Chondrocyte (in vitro differentiated cells): ENCODE measurements around the gene CIDEA. TPM values are rescaled to one million over a fixed set of nuclear protein-coding genes. Genes with fewer than 3 reads are reported as not detected.

Experiments
- DNase-seq: peaks from one replicate; pipeline ENCODE4 v3.0.0; 2021; ENCODE audit warnings: mixed read lengths, low spot score
- H3K27ac Mint-ChIP-seq: one replicate; pipeline ENCODE4 v1.8.0; 2021; ENCODE audit warnings: mild to moderate bottlenecking, moderate library complexity, mixed read lengths; ENCODE audit not compliant: unreplicated experiment
- H3K27me3 Mint-ChIP-seq: 2 replicates; pipeline ENCODE4 v1.8.0; 2021; ENCODE audit warnings: low read depth, mixed read lengths
- H3K36me3 Mint-ChIP-seq: 2 replicates; pipeline ENCODE4 v1.8.0; 2021; ENCODE audit warnings: low read depth, mixed read lengths
- H3K4me1 Mint-ChIP-seq: 2 replicates; pipeline ENCODE4 v1.8.0; 2021; ENCODE audit warnings: low read depth, mild to moderate bottlenecking, mixed read lengths
- H3K4me3 Mint-ChIP-seq: one replicate; pipeline ENCODE4 v1.8.0; 2021; ENCODE audit warnings: mild to moderate bottlenecking, moderate library complexity, mixed read lengths; ENCODE audit not compliant: unreplicated experiment
- H3K9me3 Mint-ChIP-seq: 2 replicates; pipeline ENCODE4 v1.8.0; 2021; ENCODE audit warnings: low read depth, mixed read lengths
- total RNA-seq: library from RNA; stranded (reverse); gene quantifications from 3 replicates; pipeline ENCODE4 v1.2.1, GENCODE V29; 2021
- TF ChIP-seq, protein P1 (sequence below): fragments of 200-600 bp; sonication (generic); IDR thresholded peaks from 2 replicates; pipeline ENCODE4 v1.5.0; 2021; ENCODE audit warnings: antibody characterized with exemption, mild to moderate bottlenecking, moderate library complexity

Gene CIDEA
- total RNA-seq, 1 donor from 2014 or later, result not detected

DNA sequence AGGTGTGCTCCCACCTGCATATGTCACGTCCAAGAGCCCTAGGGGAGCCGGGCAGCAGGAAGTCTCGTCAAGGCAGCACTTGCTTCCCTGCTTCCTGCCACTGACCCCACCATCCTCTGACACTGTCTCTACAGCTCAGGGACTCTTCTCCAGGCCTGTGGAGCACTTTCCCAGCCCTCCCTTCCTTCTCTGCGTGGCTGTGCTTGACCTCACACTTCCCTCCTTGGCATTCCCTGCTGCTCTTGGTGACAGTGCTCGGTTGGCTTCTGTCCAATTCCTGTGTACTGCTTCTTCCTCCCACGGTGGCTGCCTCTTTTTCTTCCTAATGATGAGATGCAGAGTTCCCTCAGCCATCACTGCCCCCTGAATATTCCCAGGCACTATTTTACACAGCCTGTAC, 2.8 kb downstream of the CIDEA start:
- H3K27ac Mint-ChIP-seq, result no peak overlapping the region

DNA sequence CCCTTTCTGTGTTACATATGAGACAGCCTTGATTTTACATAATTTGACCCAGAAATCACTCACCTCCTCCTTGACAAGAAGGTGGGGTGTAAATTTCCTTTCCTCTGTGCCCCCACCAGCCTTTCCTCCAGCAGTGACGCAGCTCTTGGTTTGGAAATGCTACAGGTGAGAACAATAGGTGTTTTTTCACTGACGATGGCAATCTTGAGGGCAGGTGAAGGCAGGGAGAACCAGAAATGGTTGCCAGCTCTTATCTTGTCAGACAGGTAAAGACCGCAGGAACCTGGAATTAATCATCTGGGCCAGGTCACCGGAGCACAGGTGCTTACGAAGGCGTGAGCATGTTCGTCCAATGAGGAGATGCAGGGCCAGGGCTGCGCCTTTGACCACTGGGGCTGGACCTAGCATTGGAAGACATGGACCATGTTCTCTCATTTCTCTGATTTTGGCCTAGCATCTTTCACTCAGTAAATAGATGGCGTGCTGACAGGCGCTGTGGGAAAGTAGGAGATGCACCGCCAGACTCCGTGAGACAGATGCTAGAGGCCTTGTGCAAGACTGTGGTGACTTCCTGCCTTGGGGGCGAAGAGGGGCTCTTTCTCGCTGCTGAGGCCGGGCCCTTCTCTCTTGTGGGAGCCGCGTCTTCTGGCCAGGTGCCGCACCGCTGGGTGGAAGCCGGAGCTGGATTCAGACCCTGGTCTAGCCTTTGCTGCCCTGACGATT, 4.0 kb downstream of the CIDEA start:
- TF ChIP-seq, protein P1, sequence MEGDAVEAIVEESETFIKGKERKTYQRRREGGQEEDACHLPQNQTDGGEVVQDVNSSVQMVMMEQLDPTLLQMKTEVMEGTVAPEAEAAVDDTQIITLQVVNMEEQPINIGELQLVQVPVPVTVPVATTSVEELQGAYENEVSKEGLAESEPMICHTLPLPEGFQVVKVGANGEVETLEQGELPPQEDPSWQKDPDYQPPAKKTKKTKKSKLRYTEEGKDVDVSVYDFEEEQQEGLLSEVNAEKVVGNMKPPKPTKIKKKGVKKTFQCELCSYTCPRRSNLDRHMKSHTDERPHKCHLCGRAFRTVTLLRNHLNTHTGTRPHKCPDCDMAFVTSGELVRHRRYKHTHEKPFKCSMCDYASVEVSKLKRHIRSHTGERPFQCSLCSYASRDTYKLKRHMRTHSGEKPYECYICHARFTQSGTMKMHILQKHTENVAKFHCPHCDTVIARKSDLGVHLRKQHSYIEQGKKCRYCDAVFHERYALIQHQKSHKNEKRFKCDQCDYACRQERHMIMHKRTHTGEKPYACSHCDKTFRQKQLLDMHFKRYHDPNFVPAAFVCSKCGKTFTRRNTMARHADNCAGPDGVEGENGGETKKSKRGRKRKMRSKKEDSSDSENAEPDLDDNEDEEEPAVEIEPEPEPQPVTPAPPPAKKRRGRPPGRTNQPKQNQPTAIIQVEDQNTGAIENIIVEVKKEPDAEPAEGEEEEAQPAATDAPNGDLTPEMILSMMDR, result no peak
- Mint-ChIP-seq H3K36me3 (no peaks in the 10 kb centered on the region), H3K9me3 (no peaks in the 10 kb centered on the region), H3K4me1 (peaks cover 23% of the 10 kb centered on the region), H3K27me3 (peaks cover 10% of the 10 kb centered on the region), H3K27ac (no peak overlapping the region), H3K4me3 (no peak overlapping the region)
- no peak for DNase-seq

More for the DNA sequence above, 2.8 kb downstream of the CIDEA start:
- Mint-ChIP-seq H3K36me3 (no peaks in the 10 kb centered on the region), H3K4me1 (peaks cover 23% of the 10 kb centered on the region), H3K4me3 (no peak overlapping the region), H3K27me3 (peaks cover 15% of the 10 kb centered on the region), H3K9me3 (no peaks in the 10 kb centered on the region)
- no peak for DNase-seq
- TF ChIP-seq, protein P1, result no peak

DNA sequence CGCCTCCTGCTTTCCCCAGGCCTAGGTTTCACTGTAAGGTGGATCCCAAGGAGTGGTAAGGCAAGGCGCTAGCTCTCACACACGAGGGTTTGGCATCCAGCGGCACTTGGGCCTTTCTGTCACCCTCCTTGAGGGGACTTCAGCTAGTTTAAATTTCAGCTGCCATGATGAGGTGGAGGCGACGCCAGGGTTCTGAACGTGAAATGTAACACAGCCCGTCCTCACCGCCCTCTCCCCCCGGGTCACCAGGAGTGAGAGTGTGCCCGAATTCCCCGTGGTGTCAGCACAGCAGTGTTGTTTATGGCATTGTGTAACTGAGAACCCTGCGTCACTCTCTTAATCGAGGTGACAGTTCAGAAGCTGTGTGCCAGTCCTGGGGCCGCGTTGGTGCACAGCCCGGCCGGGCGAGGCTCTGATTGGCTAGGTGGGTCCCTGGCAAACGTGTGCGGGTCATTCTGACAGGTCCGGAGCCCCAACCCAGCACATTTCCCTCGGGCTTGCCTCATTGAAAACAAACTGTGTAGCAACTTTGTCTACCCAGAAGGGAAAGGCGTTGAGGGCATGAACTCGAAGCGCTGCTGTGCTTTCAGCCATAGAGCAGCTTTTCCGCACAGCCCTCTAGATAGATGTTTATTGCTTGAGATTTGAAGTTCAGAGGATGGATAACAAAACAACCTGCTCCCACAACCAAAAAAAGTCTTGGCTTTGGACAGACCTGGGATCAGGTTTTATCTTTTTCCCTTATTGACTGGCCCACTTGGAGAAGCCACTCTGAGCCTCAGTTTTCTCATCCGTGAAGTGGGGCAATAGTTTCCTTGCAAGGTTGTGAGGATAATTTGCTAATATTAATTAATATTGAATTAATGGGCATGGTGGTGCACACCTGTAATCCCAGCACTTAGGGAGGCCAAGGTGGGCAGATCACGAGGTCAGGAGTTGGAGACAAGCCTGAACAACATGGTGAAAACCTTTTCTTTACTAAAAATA, 4.9 kb downstream of the CIDEA start:
- Mint-ChIP-seq H3K27ac (no peak overlapping the region), H3K27me3 (peaks cover 2% of the 10 kb centered on the region)
- TF ChIP-seq, protein P1, result no peak

GRCh38 chr18:12262748-12263147, 8.6 kb downstream of the CIDEA start:
- Mint-ChIP-seq H3K9me3 (no peaks in the 10 kb centered on the region), H3K27me3 (peaks cover 6% of the 10 kb centered on the region), H3K4me3 (no peak overlapping the region), H3K4me1 (no peaks in the 10 kb centered on the region), H3K36me3 (no peaks in the 10 kb centered on the region), H3K27ac (no peak overlapping the region)
- DNase-seq, result no peak
- TF ChIP-seq, protein P1, result no peak

More for the DNA sequence above, 4.9 kb downstream of the CIDEA start:
- Mint-ChIP-seq H3K36me3 (no peaks in the 10 kb centered on the region), H3K4me1 (peaks cover 17% of the 10 kb centered on the region), H3K9me3 (no peaks in the 10 kb centered on the region), H3K4me3 (no peak overlapping the region)
- no peak for DNase-seq

GRCh38 chr18:12264864-12265263, 10.7 kb downstream of the CIDEA start:
- Mint-ChIP-seq H3K27me3 (peaks cover 6% of the 10 kb centered on the region), H3K27ac (no peak overlapping the region), H3K9me3 (no peaks in the 10 kb centered on the region), H3K36me3 (no peaks in the 10 kb centered on the region), H3K4me1 (no peaks in the 10 kb centered on the region), H3K4me3 (no peak overlapping the region)
- no peak for DNase-seq
- TF ChIP-seq, protein P1, result no peak
